IMR-90 (cell line): ENCODE data around the gene HACE1. TPM values are rescaled to one million over a fixed set of nuclear protein-coding genes. Genes with fewer than 3 reads are reported as not detected.

Experiments used
- ATAC-seq: fragments of 200-7000 bp; cut with Tn5 transposase; 2 replicates; pipeline ENCODE4 v1.9.1; 2020; ENCODE audit warnings: low read depth, mild to moderate bottlenecking, moderate library complexity
- BruUV-seq: library from RNA; stranded (reverse); fragments of 400-500 nt; replicated peaks from 2 replicates; lab custom pipeline; 2021; lab: Mats Ljungman, UMichigan
- CTCF ChIA-PET: fragments of 300-600 bp; formaldehyde crosslinking; extraction: SDS; loops from one replicate; lab custom pipeline; 2021; ENCODE audit warnings: antibody characterized with exemption; lab: Yijun Ruan, JAX
- POLR2A ChIA-PET: fragments of 300-600 bp; sonication (Branson Sonifier 250); formaldehyde crosslinking; loops from one replicate; lab custom pipeline; 2022; ENCODE audit warnings: antibody characterized with exemption; ENCODE audit not compliant: unreplicated experiment; lab: Charles Lee
- DNase-seq: peaks from one replicate; pipeline ENCODE4 v3.0.0; 2013
- H2AFZ ChIP-seq: replicated peaks from 2 replicates; pipeline ENCODE3; 2013; ENCODE audit warnings: low read length, mild to moderate bottlenecking; ENCODE audit not compliant: poor library complexity
- H2AK5ac ChIP-seq: 2 replicates; pipeline ENCODE4 v1.6.1; 2013; ENCODE audit warnings: low read depth, low read length, inconsistent platforms
- H2AK9ac ChIP-seq: replicated peaks from 2 replicates; pipeline ENCODE3; 2013; ENCODE audit warnings: mild to moderate bottlenecking, low read depth, low read length, moderate library complexity; ENCODE audit not compliant: poor library complexity
- H2BK120ac ChIP-seq: 2 replicates; pipeline ENCODE4 v1.6.1; 2013; ENCODE audit warnings: low read depth, low read length, inconsistent platforms
- H2BK15ac ChIP-seq: 3 replicates; pipeline ENCODE4 v1.6.1; 2013; ENCODE audit warnings: low read depth, low read length, inconsistent platforms
- H2BK20ac ChIP-seq: 2 replicates; pipeline ENCODE4 v1.6.1; 2013; ENCODE audit warnings: low read depth, mild to moderate bottlenecking, inconsistent platforms, low read length, moderate library complexity
- H2BK5ac ChIP-seq: 2 replicates; pipeline ENCODE4 v1.6.1; 2013; ENCODE audit warnings: mild to moderate bottlenecking, low read depth, low read length, inconsistent platforms; ENCODE audit not compliant: poor library complexity, severe bottlenecking
- H3K14ac ChIP-seq: replicated peaks from 2 replicates; pipeline ENCODE4 v1.6.1; 2013; ENCODE audit warnings: low read depth, low read length, inconsistent platforms
- H3K18ac ChIP-seq: 2 replicates; pipeline ENCODE4 v1.6.1; 2013; ENCODE audit warnings: low read depth, low read length, control low read depth
- H3K23ac ChIP-seq: 2 replicates; pipeline ENCODE4 v1.6.1; 2013; ENCODE audit warnings: low read depth, low read length, inconsistent platforms
- H3K27ac ChIP-seq: 2 replicates; pipeline ENCODE4 v1.5.1; 2013; ENCODE audit warnings: mild to moderate bottlenecking, control low read depth, low read length; ENCODE audit not compliant: insufficient read depth
- H3K27me3 ChIP-seq: 2 replicates; pipeline ENCODE4 v1.6.1; 2013; ENCODE audit warnings: low read length; ENCODE audit not compliant: control insufficient read depth, insufficient read depth
- H3K36me3 ChIP-seq: 2 replicates; pipeline ENCODE4 v1.6.1; 2013; ENCODE audit warnings: low read length, mixed read lengths; ENCODE audit not compliant: control insufficient read depth, insufficient read depth
- H3K4ac ChIP-seq: 2 replicates; pipeline ENCODE4 v1.6.1; 2013; ENCODE audit warnings: low read depth, low read length, inconsistent platforms
- H3K4me1 ChIP-seq: 2 replicates; pipeline ENCODE4 v1.6.1; 2013; ENCODE audit warnings: low read length, mixed read lengths; ENCODE audit not compliant: control insufficient read depth, insufficient read depth
- H3K4me2 ChIP-seq: 2 replicates; pipeline ENCODE4 v1.6.1; 2013; ENCODE audit warnings: low read depth, mild to moderate bottlenecking, control low read depth, low read length, moderate library complexity
- H3K4me3 ChIP-seq: 2 replicates; pipeline ENCODE4 v1.5.1; 2013; ENCODE audit warnings: low read depth, mild to moderate bottlenecking, control low read depth, low read length, moderate library complexity; ENCODE audit not compliant: insufficient read depth
- H3K56ac ChIP-seq: 2 replicates; pipeline ENCODE4 v1.6.1; 2013; ENCODE audit warnings: low read length, inconsistent platforms; ENCODE audit not compliant: insufficient read depth; ENCODE audit errors: extremely low read depth
- H3K79me1 ChIP-seq, 2 experiments: 2 replicates each; pipeline ENCODE4 v1.6.1; 2013; ENCODE audit warnings: low read length in 2 of 2, inconsistent platforms in 1 of 2, low read depth in 1 of 2
- H3K9ac ChIP-seq: 2 replicates; pipeline ENCODE4 v1.6.1; 2013; ENCODE audit warnings: low read depth, low read length, control low read depth
- H3K9me1 ChIP-seq: 2 replicates; pipeline ENCODE4 v1.6.1; 2013; ENCODE audit warnings: low read length, inconsistent platforms; ENCODE audit not compliant: insufficient read depth
- H3K9me3 ChIP-seq: 2 replicates; pipeline ENCODE4 v1.6.1; 2013; ENCODE audit warnings: low read length; ENCODE audit not compliant: control insufficient read depth, insufficient read depth
- H4K20me1 ChIP-seq: 2 replicates; pipeline ENCODE4 v1.6.1; 2013; ENCODE audit warnings: low read length, inconsistent platforms; ENCODE audit not compliant: insufficient read depth
- H4K5ac ChIP-seq: 2 replicates; pipeline ENCODE4 v1.6.1; 2013; ENCODE audit warnings: mild to moderate bottlenecking, low read depth, low read length, control low read depth
- H4K8ac ChIP-seq, 2 experiments: 2 replicates each; pipeline ENCODE4 v1.6.1; 2013; ENCODE audit warnings: low read depth in 2 of 2, low read length in 2 of 2, control low read depth in 1 of 2, inconsistent platforms in 1 of 2
- H4K91ac ChIP-seq: 2 replicates; pipeline ENCODE4 v1.6.1; 2013; ENCODE audit warnings: low read depth, low read length, inconsistent platforms; ENCODE audit not compliant: insufficient read depth
- USF2 ChIP-seq: fragments of 150-350 bp; IDR thresholded peaks from 2 replicates; pipeline ENCODE4 v1.6.1; 2017; ENCODE audit warnings: mild to moderate bottlenecking, antibody characterized with exemption, low read length, low read depth
- WGBS, 2 experiments: methylation state at CpG; one replicate each; pipeline versions ENCODE4 v1.1.5 to v1.1.7; 2013; ENCODE audit warnings: missing lambda C conversion rate in 2 of 2; ENCODE audit not compliant: insufficient read length in 1 of 2; ENCODE audit errors: extremely low coverage in 2 of 2; 5-methylcytosine and 5-hydroxymethylcytosine counted together
- dilution Hi-C: fragments of 300-500 bp; cut with HindIII; formaldehyde crosslinking; loops from one replicate; pipeline ENCODE4 v1.14.3; 2018; ENCODE audit warnings: low sequenced_read_pairs; ENCODE audit not compliant: unreplicated experiment
- in situ Hi-C: fragments of 300-500 bp; cut with MboI; formaldehyde crosslinking; loops from 3 replicates; pipeline ENCODE4 v1.14.3; 2019; ENCODE audit warnings: low sequenced_read_pairs, inconsistent platforms, mixed read lengths
- intact Hi-C: fragments of 100-400 bp; cut with micrococcal nuclease; formaldehyde crosslinking; loops from 2 replicates; pipeline ENCODE4 v1.10.0; 2022
- polyA plus RNA-seq, 3 experiments: library from polyadenylated mRNA; depleted of rRNA; stranded (reverse); fragments of >200 nt; gene quantifications; 2 replicates each; pipeline ENCODE4 v1.2.3, GENCODE V29; 2012; ENCODE audit warnings: low replicate concordance in 1 of 3
- total RNA-seq: library from RNA; depleted of rRNA; stranded (reverse); fragments of >200 nt; gene quantifications from 2 replicates; pipeline ENCODE4 v1.2.3, GENCODE V29; 2012

HACE1 gene
- total and polyA plus RNA-seq, 2 of the 4 experiments (the other 2 are of a cell fraction): 5.4 to 10.8 TPM

- POLR2A ChIA-PET: no interaction called here
- Histone ChIP-seq H3K4me1 (no peaks in the 10 kb centered on the region), H2BK15ac (no peak overlapping the region), H3K36me3 (no peaks in the 10 kb centered on the region), H3K27me3 (no peaks in the 10 kb centered on the region), H3K4me2 (no peak overlapping the region), H3K4ac (no peak overlapping the region), H4K91ac (no peak overlapping the region), H3K56ac (no peak overlapping the region), H2AK5ac (no peak overlapping the region), H4K20me1 (no peaks in the 10 kb centered on the region), H2AFZ (no peak overlapping the region), H3K18ac (no peak overlapping the region), H2BK20ac (no peak overlapping the region), H2AK9ac (no peak overlapping the region), H3K27ac (no peak overlapping the region), H3K9ac (no peak overlapping the region), H3K9me1 (no peaks in the 10 kb centered on the region), H3K79me1 (no peaks in the 10 kb centered on the region), H3K14ac (no peak overlapping the region), H4K5ac (no peak overlapping the region), H2BK5ac (no peak overlapping the region), H3K9me3 (no peaks in the 10 kb centered on the region), H3K4me3 (no peak overlapping the region), H4K8ac (no peak overlapping the region), H2BK120ac (no peak overlapping the region), H3K23ac (no peak overlapping the region)
- dilution Hi-C loops (no loop called here), in situ Hi-C loops (no loop called here), intact Hi-C loops (no loop called here)
- 0% methylated on average over 1 of the region's 5 CpGs; no CpG with 5 or more reads in 1 of the 2 experiments for WGBS, 2 experiments
- ATAC-seq: no peak
- CTCF ChIA-PET: interaction anchor here (0.6 kb wide), 1 partner anchor 17 kb away, joined by 3 read pairs; no protein-coding TSS in a partner anchor
- DNase-seq: no peak
- BruUV-seq: no TSS peak
- TF ChIP-seq USF2: no peak
These were observed 159.1 kb downstream of the HACE1 start for GRCh38 chr6:104700371-104701185.
